T-helper 2 cell treated with Interferon-gamma antibody and Interleukin-4, amounts not matched to agents 5 μg/mL and 100 μg/mL, for 36 hours (primary cell): ENCODE measurements around the gene HSD17B4.
"Not testable (repeated sequence)": the region's sequence is repeated elsewhere in the genome, so short reads cannot be mapped to it uniquely, and the experiment has no call there.

Experiments used
- DNase-seq: peaks from one replicate; pipeline ENCODE4 v3.0.0; 2021; ENCODE audit warnings: low spot score
- H3K27ac Mint-ChIP-seq: one replicate; pipeline ENCODE4 v1.8.0; 2021; ENCODE audit warnings: mild to moderate bottlenecking, mixed read lengths
- H3K27me3 Mint-ChIP-seq: one replicate; pipeline ENCODE4 v1.8.0; 2021; ENCODE audit warnings: low read depth, mixed read lengths
- H3K36me3 Mint-ChIP-seq: one replicate; pipeline ENCODE4 v1.8.0; 2021; ENCODE audit warnings: low read depth, mixed read lengths
- H3K4me1 Mint-ChIP-seq: one replicate; pipeline ENCODE4 v1.8.0; 2021; ENCODE audit warnings: low read depth, mixed read lengths
- H3K4me3 Mint-ChIP-seq: one replicate; pipeline ENCODE4 v1.8.0; 2022; ENCODE audit warnings: mild to moderate bottlenecking, moderate library complexity, mixed read lengths
- H3K9me3 Mint-ChIP-seq: one replicate; pipeline ENCODE4 v1.8.0; 2021; ENCODE audit warnings: mixed read lengths

Gene HSD17B4

DNA sequence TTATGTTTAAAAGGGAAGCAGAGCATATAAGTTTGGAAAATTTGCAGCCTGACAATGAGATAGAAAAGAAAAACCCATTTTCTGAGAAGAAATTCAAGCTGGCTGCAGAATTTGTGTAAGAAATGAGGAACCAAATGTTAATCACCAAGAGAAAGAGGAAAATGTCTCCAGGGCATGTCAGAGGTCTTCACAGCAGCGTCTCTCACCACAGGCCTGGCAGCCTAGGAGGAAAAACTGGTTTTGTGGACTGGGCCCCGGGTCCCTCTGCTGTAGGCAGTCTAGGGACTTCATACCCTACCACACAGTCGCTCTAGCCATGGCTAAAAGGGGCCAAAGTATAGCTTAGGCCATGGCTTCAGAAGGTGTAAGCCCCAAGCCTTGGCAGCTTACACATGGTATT is 32.1 kb upstream of the HSD17B4 start:
- Mint-ChIP-seq H3K9me3 (no peaks in the 10 kb centered on the region), H3K36me3 (no peaks in the 10 kb centered on the region), H3K4me3 (no peak overlapping the region), H3K27ac (no peak overlapping the region), H3K4me1 (peaks cover 10% of the 10 kb centered on the region), H3K27me3 (peaks cover 6% of the 10 kb centered on the region)
- no peak for DNase-seq

DNA sequence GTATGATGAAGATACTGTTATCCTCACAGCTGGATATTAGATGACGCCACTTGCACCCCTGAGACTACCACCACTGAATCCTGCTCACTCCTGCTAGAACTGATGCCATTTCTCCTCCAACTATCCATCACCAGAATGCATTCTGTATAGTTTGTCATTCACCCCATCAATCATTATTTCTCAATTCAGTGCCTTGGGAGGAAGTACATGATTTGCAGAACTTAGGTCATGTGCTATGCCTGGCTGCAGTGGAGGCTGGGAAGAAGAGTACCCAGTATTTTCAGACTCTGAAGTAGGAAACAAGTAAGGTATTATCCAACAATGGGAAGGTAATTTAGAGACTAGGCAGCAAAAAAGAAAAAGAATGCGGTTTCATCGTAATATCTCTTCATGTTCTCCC is 26.2 kb upstream of the HSD17B4 start:
- no peaks in the 10 kb centered on the region for H3K4me1 Mint-ChIP-seq
- peaks cover 6% of the 10 kb centered on the region for H3K27me3 Mint-ChIP-seq
- no peak for DNase-seq
- H3K4me3 Mint-ChIP-seq, result no peak overlapping the region
- no peaks in the 10 kb centered on the region for H3K36me3 Mint-ChIP-seq
- no peak overlapping the region for H3K27ac Mint-ChIP-seq
- no peaks in the 10 kb centered on the region for H3K9me3 Mint-ChIP-seq

DNA sequence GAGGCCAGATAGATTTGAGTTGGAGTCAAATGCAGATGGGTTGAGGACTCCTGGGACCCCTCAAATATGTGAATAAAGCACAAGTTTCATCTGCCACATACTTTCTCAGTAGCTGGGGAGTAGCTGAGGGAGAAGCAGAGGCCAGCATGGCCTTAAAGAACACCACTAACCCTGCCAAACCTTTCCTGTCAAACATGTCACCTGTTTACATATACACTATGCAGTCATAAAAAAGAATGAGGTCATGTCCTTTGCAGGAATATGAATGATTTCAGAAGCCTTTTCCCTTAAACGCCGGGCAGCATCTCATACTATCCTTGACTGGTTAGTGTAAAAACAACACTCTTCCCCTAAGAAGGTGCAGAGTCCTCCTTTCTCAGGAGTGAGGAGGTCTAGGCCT is 25.2 kb upstream of the HSD17B4 start:
- Mint-ChIP-seq H3K27me3 (peaks cover 6% of the 10 kb centered on the region), H3K9me3 (peaks cover 3% of the 10 kb centered on the region), H3K4me1 (no peaks in the 10 kb centered on the region), H3K4me3 (no peak overlapping the region), H3K36me3 (no peaks in the 10 kb centered on the region), H3K27ac (no peak overlapping the region)
- no peak for DNase-seq

DNA sequence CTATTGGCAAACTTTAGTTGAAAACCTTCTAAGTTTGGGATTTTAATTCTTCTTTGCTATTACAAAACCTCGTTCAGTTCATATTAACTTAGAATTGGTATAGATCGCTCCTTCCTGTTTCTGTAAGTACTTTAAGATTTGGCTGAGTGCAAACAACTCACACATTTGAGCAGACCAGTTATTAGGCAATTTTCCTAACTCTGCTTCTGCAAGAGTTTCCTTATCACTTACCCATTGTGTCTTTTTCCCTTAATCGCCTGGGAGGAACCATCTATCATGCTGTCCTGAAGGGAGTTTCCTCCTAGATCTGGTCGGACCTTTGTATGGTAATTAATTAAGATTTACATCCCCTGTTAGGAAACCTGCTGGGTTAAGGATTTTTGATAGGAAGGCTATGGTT is 24.7 kb upstream of the HSD17B4 start:
- H3K27ac Mint-ChIP-seq, H3K27me3 Mint-ChIP-seq, H3K36me3 Mint-ChIP-seq, DNase-seq, H3K4me1 Mint-ChIP-seq, H3K9me3 Mint-ChIP-seq, H3K4me3 Mint-ChIP-seq: not testable (repeated sequence)

DNA sequence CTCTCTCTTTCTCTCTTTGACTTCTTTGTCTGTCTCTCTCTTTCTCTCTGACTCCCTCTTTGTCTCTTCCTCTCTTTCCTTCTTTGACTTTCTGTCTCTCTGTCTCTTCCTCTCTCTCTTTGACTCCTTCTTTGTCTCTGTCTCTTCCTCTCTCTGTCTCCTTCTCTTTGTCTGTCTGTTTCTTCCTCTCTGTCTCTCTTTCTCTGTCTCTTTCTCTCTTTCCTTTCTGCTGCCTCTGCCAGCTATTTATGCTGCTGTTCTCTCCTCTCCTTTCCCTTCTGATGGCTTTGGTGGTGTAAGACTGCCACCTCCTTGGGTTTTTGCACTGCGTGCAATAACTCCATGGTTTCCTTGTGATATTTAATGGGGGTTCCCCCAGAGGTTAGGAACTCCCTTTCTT is 24.1 kb upstream of the HSD17B4 start:
- H3K27me3 Mint-ChIP-seq, H3K36me3 Mint-ChIP-seq, H3K4me1 Mint-ChIP-seq, DNase-seq, H3K27ac Mint-ChIP-seq, H3K4me3 Mint-ChIP-seq, H3K9me3 Mint-ChIP-seq: not testable (repeated sequence)

DNA sequence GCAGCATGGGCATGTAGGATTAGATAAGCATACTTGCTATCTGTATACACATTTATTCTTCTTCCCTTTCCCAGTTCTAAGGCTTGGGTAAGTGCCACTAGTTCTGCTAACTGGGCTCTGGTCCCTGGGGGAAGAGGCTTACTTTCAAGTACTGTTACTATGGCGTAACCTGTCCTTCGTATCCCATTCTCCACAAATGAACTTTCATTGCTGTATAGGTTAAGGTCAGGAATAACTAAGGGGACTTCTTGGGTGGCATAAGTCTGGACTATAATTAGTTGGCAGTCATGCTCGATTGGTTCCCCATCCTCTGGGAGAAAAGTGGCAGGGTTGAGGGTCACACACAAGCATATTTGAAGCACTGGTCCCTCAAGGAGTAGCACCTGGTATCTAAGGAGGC is 23.7 kb upstream of the HSD17B4 start:
- not testable (repeated sequence) for H3K27ac Mint-ChIP-seq, H3K9me3 Mint-ChIP-seq, H3K27me3 Mint-ChIP-seq, H3K4me1 Mint-ChIP-seq, H3K4me3 Mint-ChIP-seq, DNase-seq, H3K36me3 Mint-ChIP-seq

DNA sequence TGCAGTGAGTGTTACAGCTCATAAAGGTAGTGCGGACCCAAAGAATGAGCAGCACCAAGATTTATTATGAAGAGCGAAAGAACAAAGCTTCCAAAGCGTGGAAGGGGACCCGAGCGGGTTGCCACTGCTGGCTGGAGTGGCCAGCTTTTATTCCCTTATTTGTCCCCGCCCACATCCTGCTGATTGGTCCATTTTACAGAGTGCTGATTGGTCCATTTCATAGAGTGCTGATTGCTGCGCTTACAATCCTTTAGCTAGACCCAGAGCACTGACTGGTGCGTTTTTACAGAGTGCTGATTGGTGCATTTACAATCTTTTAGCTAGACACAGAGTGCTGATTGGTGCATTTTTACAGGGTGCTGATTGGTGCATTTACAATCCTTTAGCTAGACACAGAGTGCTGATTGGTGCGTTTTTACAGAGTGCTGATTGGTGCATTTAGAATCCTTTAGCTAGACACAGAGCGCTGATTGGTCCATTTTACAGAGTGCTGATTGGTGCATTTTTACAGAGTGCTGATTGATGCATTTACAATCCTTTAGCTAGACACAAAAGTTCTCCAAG is 19.5 kb upstream of the HSD17B4 start:
- not testable (repeated sequence) for H3K27ac Mint-ChIP-seq, H3K4me3 Mint-ChIP-seq, DNase-seq, H3K9me3 Mint-ChIP-seq, H3K36me3 Mint-ChIP-seq, H3K27me3 Mint-ChIP-seq
- H3K4me1 Mint-ChIP-seq, result peaks cover 14% of the 10 kb centered on the region

DNA sequence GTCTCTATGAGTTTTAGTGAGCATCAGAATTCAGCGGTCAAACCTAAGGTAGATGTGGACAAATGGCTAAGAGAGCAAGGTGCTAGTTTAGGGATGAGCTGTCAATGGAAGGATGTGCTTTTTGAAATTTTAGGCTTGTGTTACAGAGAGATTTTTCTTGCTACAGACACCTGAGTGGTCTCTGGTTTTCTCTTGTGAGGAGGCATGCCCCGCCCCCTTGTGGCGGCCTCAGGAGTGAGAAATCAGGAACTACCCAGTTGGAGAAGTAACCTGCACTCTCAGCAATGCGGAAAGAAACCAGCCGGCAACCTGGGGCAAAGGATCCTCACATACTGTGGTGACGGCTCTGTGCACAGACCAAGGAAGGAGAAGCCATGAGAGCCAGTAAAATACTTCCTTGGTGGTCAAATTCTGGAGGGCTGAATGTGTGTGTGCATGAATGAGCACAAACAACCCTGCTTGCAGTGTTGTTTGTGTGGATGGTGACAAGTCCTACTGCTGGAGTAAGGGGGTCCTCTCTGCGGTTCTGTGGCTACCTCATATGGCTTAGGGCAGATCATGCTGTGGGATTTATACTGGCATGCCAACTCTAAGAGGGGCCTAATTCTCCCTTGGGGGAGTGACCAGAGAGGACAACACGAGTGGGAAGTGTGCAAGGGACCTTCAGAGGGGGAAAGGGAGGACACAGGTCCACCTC is 16.7 kb upstream of the HSD17B4 start:
- H3K27me3 Mint-ChIP-seq, result peaks cover 17% of the 10 kb centered on the region
- H3K4me1 Mint-ChIP-seq, result peaks cover 15% of the 10 kb centered on the region
- peak; percentile 53 for DNase-seq
- H3K27ac Mint-ChIP-seq, result no peak overlapping the region
- H3K4me3 Mint-ChIP-seq, result no peak overlapping the region
- peaks cover 3% of the 10 kb centered on the region for H3K9me3 Mint-ChIP-seq
- H3K36me3 Mint-ChIP-seq, result no peaks in the 10 kb centered on the region

DNA sequence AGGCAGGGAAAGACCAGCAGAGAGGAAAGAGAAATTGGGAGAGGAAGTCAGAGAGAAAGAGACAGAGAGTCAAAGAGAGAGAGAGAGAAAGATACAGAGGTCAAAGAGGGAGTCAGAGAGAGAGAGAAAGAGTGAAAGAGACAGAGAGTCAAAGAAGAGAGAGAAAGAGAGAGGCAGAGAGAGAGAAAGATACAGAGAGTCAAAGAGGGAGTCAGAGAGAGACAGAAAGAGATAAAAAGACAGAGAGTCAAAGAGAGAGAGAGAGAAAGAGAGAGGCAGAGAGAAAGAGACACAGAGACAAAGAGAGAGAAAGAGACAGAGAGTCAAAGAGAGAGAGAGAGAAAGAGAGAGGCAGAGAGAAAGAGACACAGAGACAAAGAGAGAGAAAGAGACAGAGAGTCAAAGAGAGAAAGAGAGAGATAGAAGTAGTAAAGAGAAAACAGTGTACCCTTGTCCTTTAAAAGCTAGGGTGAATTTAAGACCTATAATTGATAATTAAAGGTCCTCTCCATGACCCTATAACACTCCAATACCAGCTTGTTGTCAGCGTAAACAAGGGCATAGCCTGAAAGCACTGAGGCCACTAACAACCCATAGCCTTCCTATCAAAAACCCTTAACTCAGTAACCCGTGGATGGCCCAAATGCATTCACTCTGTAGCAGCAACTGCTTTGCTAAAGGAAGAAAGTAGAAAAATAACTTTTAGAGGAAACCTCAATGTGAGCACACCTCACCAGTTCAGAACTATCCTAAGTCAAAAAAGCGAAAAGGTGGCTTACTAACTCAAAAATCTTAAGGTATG is 14.3 kb upstream of the HSD17B4 start:
- H3K27me3 Mint-ChIP-seq, result peaks cover 34% of the 10 kb centered on the region
- H3K36me3 Mint-ChIP-seq, H3K9me3 Mint-ChIP-seq, DNase-seq, H3K4me3 Mint-ChIP-seq, H3K27ac Mint-ChIP-seq: not testable (repeated sequence)
- peaks cover 15% of the 10 kb centered on the region for H3K4me1 Mint-ChIP-seq

DNA sequence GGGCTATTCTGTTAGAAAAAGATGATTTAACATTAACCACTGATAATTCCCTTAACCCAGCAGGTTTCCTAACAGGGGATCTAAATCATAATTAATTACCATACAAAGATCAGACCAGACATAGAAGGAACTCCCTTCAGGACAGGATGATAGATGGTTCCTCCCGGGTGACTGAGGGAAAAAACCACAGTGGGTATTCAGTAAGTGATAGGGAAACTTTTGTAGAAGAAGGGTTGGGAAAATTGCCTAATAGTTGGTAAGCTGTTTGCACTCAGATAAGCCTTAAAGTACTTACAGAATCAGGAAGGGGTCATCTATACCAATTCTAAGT is 13.7 kb upstream of the HSD17B4 start:
- H3K27me3 Mint-ChIP-seq, result peaks cover 37% of the 10 kb centered on the region
- H3K36me3 Mint-ChIP-seq, H3K27ac Mint-ChIP-seq, H3K9me3 Mint-ChIP-seq, DNase-seq: not testable (repeated sequence)
- H3K4me1 Mint-ChIP-seq, result peaks cover 15% of the 10 kb centered on the region
- H3K4me3 Mint-ChIP-seq, result peak overlapping the region; percentile 73

DNA sequence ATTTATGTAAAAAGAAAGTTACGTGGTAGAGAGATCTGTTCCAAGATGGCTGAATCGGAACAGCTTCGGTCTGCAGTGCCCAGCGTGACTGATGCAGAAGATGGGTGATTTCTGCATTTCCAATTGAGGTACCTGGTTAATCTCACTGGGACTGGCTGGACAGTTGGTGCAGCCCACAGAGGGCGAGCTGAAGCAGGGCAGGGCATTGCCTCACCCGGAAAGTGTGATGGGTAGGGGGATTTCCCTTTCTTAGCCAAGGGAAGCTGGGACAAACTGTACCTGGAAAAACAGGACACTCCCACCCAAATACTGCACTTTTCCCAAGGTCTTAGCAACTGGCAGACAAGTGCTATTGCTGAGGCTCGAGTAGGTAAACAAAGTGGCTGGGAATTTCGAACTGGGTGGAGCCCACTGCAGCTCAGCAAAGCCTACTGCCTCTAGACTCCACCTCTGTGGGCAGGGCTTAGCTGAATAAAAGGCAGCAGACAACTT is 13.1 kb upstream of the HSD17B4 start:
- no peak for DNase-seq
- Mint-ChIP-seq H3K9me3 (no peaks in the 10 kb centered on the region), H3K27me3 (peaks cover 41% of the 10 kb centered on the region), H3K4me1 (peaks cover 12% of the 10 kb centered on the region), H3K27ac (peak overlapping the region; percentile 45), H3K36me3 (no peaks in the 10 kb centered on the region), H3K4me3 (peak overlapping the region; percentile 73)

DNA sequence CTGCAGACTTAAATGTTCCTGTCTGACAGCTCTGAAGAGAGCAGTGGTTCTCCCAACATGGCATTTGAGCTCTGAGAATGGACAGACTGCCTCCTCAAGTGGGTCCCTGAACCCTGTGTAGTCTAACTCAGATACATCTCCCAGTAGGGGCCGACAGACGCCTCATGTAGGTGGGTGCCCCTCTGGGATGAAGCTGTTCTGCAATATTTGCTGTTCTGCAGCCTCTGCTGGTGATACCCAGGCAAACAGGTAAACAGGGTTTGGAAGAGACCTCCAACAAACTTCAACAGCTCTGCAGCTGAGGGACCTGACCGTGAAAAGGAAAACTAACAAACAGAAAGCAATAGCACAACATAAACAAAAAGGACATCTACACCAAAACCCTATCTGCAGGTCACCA is 12.7 kb upstream of the HSD17B4 start:
- not testable (repeated sequence) for H3K4me1 Mint-ChIP-seq, H3K27ac Mint-ChIP-seq, H3K9me3 Mint-ChIP-seq, H3K36me3 Mint-ChIP-seq, DNase-seq
- Mint-ChIP-seq H3K4me3 (peak overlapping the region; percentile 73), H3K27me3 (peaks cover 44% of the 10 kb centered on the region)

DNA sequence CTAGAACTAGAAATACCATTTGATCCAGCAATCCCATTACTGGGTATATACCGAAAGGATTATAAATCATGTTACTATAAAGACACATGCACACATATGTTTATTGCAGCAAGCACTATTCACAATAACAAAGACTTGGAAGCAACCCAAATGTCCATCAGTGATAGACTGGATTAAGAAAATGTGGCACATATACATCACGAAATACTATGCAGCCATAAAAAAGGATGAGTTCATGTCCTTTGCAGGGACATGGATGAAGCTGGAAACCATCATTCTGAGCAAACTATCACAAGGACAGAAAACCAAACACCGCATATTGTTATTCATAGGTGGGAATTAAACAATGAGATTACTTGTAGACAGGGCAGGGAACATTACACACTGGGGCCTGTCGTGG is 7.7 kb upstream of the HSD17B4 start:
- not testable (repeated sequence) for DNase-seq, H3K27ac Mint-ChIP-seq, H3K4me1 Mint-ChIP-seq, H3K36me3 Mint-ChIP-seq, H3K4me3 Mint-ChIP-seq, H3K9me3 Mint-ChIP-seq
- peaks cover 36% of the 10 kb centered on the region for H3K27me3 Mint-ChIP-seq

DNA sequence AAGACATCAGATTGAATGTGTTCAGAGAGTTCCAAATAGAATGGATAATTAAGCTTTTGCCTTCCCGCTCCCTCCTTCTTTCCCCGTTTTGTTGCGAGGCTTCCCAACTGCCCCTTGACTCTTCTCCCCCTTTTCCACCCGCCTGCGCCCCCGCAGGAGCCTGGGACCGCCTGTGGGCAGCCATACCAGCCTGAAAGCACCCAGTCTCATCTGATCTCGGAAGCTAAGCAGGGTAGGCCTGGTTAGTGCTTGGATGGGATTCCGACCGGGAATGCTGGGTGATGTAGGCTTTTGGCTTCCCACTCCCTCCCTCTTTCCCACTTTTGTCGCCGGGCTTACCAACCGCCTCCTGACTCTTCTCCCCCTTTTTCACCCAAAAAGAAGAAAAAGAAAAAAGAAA is 6.8 kb upstream of the HSD17B4 start:
- no peaks in the 10 kb centered on the region for H3K9me3 Mint-ChIP-seq
- H3K36me3 Mint-ChIP-seq, result no peaks in the 10 kb centered on the region
- no peak overlapping the region for H3K27ac Mint-ChIP-seq
- peaks cover 28% of the 10 kb centered on the region for H3K27me3 Mint-ChIP-seq
- H3K4me3 Mint-ChIP-seq, result no peak overlapping the region
- DNase-seq, result no peak
- peaks cover 1% of the 10 kb centered on the region for H3K4me1 Mint-ChIP-seq
